Measurements from ENCODE around the gene VAMP3. TPM values are rescaled to one million over a fixed set of nuclear protein-coding genes. Genes with fewer than 3 reads are reported as not detected.

Gene VAMP3, protein sequence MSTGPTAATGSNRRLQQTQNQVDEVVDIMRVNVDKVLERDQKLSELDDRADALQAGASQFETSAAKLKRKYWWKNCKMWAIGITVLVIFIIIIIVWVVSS
- 100 to 1,000 TPM; 101 to 108 (median 104) TPM for polyA plus RNA-seq (ENCODE audit: insufficient read length in 3 of 3)

GRCh38 chr1:7770997-7771822 is at the start of gene VAMP3:
TSS of gene VAMP3 (plus strand) at chr1:7771296. CDS start at chr1:7771384, 88 bp downstream.
- DNase-seq (ENCODE audit: low read depth in 3 of 3, low spot score in 2 of 3), result peak; percentile 33 to 61 (median 56)

GRCh38 chr1:7721940-7722669 is 49.0 kb upstream of the VAMP3 start:
- DNase-seq (ENCODE audit: low read depth in 3 of 3, low spot score in 2 of 3), result no peak

- no peak for DNase-seq (ENCODE audit: low read depth in 3 of 3, low spot score in 2 of 3)
Measured at GRCh38 chr1:7722670-7723012, 48.5 kb upstream of the VAMP3 start.

GRCh38 chr1:7726623-7727022 is 44.5 kb upstream of the VAMP3 start:
- no peak for DNase-seq (ENCODE audit: low read depth in 3 of 3, low spot score in 2 of 3)

- no peak for DNase-seq (ENCODE audit: low read depth in 3 of 3, low spot score in 2 of 3)
Measured at GRCh38 chr1:7727809-7728471, 43.2 kb upstream of the VAMP3 start.

DNA sequence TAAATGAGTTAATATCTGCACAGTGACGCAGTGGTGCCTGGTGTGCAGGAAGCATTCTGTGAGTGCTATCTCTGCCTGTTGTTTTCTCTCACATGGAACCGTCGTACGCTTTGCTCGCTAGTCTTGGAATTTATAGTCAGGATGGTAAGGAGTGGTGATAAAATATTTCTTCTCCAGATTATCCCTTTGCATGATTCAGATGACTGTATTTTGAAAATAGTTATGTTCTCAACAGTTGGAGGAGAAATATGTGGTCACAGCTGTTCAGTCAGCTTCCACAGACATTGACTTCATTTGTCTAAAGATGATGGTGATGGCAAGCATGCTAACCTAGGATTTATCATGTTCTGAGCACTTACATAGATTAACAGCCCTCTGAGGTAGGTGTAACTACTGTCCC is 41.3 kb upstream of the VAMP3 start:
- DNase-seq (ENCODE audit: low read depth in 3 of 3, low spot score in 2 of 3), result no peak

DNA sequence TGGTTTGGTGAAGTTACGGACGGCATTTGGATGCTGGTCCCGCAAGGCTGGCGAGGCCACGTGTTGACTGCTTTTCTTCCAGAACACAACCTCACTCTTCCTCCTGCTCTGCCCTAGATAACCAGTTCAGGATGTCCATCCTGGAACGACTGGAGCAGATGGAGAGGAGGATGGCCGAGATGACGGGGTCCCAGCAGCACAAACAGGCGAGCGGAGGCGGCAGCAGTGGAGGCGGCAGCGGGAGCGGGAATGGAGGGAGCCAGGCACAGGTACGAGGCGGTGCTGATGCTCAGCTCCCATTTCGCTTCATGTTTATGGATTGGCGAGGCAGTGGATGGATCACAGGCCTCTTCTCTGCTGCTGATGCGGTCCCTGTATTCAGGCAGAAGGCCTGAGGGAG is 38.8 kb upstream of the VAMP3 start:
- no peak for DNase-seq (ENCODE audit: low read depth in 3 of 3, low spot score in 2 of 3)

- no peak for DNase-seq (ENCODE audit: low read depth in 3 of 3, low spot score in 2 of 3)
Measured at GRCh38 chr1:7733276-7733675, 37.8 kb upstream of the VAMP3 start.

DNA sequence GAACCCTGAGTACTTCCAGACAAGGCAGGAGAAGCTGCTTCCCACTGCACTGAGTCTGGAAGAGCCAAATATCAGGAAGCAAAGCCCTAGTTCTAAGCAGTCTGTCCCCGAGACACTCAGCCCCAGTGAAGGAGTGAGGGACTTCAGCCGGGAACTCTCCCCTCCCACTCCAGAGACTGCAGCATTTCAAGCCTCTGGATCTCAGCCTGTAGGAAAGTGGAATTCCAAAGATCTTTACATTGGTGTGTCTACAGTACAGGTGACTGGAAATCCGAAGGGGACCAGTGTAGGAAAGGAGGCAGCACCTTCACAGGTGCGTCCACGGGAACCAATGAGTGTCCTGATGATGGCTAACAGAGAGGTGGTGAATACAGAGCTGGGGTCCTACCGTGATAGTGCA is 33.1 kb upstream of the VAMP3 start:
- no peak for DNase-seq (ENCODE audit: low read depth in 3 of 3, low spot score in 2 of 3)

- no peak for DNase-seq (ENCODE audit: low read depth in 3 of 3, low spot score in 2 of 3)
Measured at GRCh38 chr1:7743346-7743745, 27.8 kb upstream of the VAMP3 start.

GRCh38 chr1:7744882-7745281 is 26.2 kb upstream of the VAMP3 start:
- no peak for DNase-seq (ENCODE audit: low read depth in 3 of 3, low spot score in 2 of 3)

GRCh38 chr1:7745783-7746182 is 25.3 kb upstream of the VAMP3 start:
- DNase-seq (ENCODE audit: low read depth in 3 of 3, low spot score in 2 of 3), result no peak

- DNase-seq (ENCODE audit: low read depth in 3 of 3, low spot score in 2 of 3), result no peak
Measured at GRCh38 chr1:7747605-7748004, 23.5 kb upstream of the VAMP3 start.

GRCh38 chr1:7749126-7749525 is 22.0 kb upstream of the VAMP3 start:
- DNase-seq (ENCODE audit: low read depth in 3 of 3, low spot score in 2 of 3), result no peak

DNA sequence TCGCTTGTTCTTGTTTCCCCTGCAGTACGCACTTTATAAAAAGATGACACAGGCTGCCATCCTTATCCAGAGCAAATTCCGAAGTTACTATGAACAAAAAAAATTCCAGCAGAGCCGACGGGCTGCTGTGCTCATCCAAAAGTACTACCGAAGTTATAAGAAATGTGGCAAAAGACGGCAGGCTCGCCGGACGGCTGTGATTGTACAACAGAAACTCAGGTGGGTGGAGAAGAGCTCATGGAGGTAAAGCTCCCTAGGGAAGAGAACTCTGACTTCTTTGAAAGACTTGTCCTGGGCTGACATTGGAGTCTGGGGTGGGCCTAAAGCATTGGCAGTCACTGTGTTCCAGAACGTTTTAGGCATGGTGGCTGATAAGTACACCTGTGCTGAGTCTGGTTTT is 19.9 kb upstream of the VAMP3 start:
- no peak for DNase-seq (ENCODE audit: low read depth in 3 of 3, low spot score in 2 of 3)

GRCh38 chr1:7752512-7753417 is 18.3 kb upstream of the VAMP3 start:
- peak; percentile 76 to 79 (median 78) for DNase-seq (ENCODE audit: low read depth in 3 of 3, low spot score in 2 of 3)

DNA sequence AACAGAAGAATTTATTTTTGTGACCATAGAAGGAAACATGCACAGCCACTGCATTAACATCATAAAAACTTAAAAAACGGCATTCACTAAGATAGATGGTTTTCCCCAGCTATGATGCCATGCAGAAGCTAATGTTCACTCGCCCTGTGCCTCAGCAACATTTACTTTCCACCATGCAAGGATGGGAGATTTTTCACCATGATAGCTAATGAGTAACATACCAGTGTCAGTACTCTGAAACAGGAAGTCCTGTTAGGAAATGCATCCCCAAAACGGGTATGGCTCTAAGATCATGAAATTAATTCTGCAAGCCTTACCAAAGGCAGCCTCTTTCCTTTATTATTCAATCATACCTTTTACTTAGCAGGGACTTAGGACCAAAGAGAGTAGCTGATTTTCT is 17.5 kb upstream of the VAMP3 start:
- no peak for DNase-seq (ENCODE audit: low read depth in 3 of 3, low spot score in 2 of 3)

DNA sequence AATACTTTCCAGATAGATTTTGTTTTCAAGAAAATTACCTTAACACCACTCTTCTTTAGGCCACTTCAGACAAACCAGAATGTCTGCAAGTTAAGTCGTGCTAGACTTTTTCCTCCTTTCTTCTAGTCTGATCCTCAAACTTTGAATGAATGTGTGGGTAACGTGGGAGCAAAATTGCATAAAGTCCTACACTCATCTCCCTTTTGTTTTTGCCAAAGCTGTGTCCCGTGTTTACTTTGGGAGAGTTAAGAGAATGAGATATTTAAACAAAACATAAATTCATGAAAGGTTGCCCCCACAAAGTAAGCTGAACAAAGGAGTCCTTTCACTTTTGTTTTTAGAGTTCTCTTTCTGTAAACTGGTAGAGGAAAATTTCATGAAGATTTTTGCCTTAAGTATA is 16.9 kb upstream of the VAMP3 start:
- DNase-seq (ENCODE audit: low read depth in 3 of 3, low spot score in 2 of 3), result no peak

- no peak for DNase-seq (ENCODE audit: low read depth in 3 of 3, low spot score in 2 of 3)
Measured at GRCh38 chr1:7755448-7755847, 15.6 kb upstream of the VAMP3 start.

DNA sequence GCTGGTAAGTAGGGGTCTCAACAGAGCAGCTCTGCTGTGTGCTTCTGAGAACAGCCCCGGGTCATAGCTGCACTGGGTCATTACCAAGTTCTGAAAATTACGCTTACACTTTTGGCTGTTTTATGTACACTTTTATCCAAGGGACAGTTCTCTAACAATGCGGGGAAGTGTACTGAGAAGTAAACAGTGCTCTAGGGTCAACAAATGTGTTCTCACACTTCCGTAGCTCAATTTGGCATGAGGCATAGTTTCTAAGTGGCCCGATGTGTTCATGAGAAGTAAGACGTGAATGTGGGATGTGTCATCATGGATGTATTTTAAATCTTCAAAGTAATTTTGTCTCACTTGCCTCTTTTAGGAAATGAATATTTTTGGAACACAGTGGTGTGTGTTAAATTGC is 10.9 kb upstream of the VAMP3 start:
- DNase-seq (ENCODE audit: low read depth in 3 of 3, low spot score in 2 of 3), result no peak

All from right renal cortex interstitium (tissue), 3 donors.